K562 (cell line): ENCODE measurements around the gene RBP3. TPM values are rescaled to one million over a fixed set of nuclear protein-coding genes. Genes with fewer than 3 reads are reported as not detected.
A peak's percentile ranks its signal among the peaks of the same experiment; 100 is the strongest.

Experiments
- BRD9 ChIP-seq: fragments of 450-650 bp; IDR thresholded peaks from 2 replicates; pipeline ENCODE4 v1.6.1; 2018; ENCODE audit warnings: low read depth; ENCODE audit not compliant: partially characterized antibody
- CLOCK ChIP-seq: fragments of 250-450 bp; sonication (Bioruptor Pico); IDR thresholded peaks from 2 replicates; pipeline ENCODE4 v1.4.0; 2020; ENCODE audit warnings: mild to moderate bottlenecking, moderate library complexity, borderline replicate concordance
- CREM ChIP-seq: IDR thresholded peaks from 2 replicates; pipeline ENCODE4 v1.6.1; 2014; ENCODE audit warnings: antibody characterized with exemption, low read depth
- GTF2A2 ChIP-seq: IDR thresholded peaks from 2 replicates; pipeline ENCODE4 v1.6.1; 2016; ENCODE audit warnings: mild to moderate bottlenecking, missing genetic modification characterization, missing compliant biosample characterization
- POLR2A ChIP-seq: fragments of 450-650 bp; conservative IDR thresholded peaks from 2 replicates; pipeline ENCODE4 v1.6.1; 2016
- POLR3A ChIP-seq: IDR thresholded peaks from 2 replicates; pipeline ENCODE4 v1.6.1; 2011; ENCODE audit warnings: borderline replicate concordance, mild to moderate bottlenecking, moderate library complexity; ENCODE audit not compliant: insufficient read length, insufficient read depth; ENCODE audit errors: extremely low read depth
- REST ChIP-seq, 2 experiments: fragments of 450-650 bp; formaldehyde crosslinking in 1 of 2; IDR thresholded peaks; 2 replicates each; pipeline versions ENCODE4 v1.4.0 to v1.6.1; 2014 to 2020; ENCODE audit warnings: mild to moderate bottlenecking in 2 of 2, borderline replicate concordance in 1 of 2, low read depth in 1 of 2
- TCF15 ChIP-seq: fragments of 250-450 bp; sonication (Bioruptor Pico); IDR thresholded peaks from 2 replicates; pipeline ENCODE4 v1.8.0; 2022; ENCODE audit warnings: moderate library complexity, mild to moderate bottlenecking, inconsistent platforms
- TCF3 ChIP-seq: sonication (generic); formaldehyde crosslinking; IDR thresholded peaks from 2 replicates; pipeline ENCODE4 v1.4.0; 2020; ENCODE audit warnings: mild to moderate bottlenecking, missing genetic modification reagents
- USF1 ChIP-seq: sonication (generic); formaldehyde crosslinking; IDR thresholded peaks from 2 replicates; pipeline ENCODE4 v1.9.0; 2022; ENCODE audit warnings: mild to moderate bottlenecking, missing genetic modification reagents
- ZBTB2 ChIP-seq: fragments of 450-650 bp; IDR thresholded peaks from 2 replicates; pipeline ENCODE4 v1.6.1; 2016; ENCODE audit warnings: antibody characterized with exemption
- ZNF584 ChIP-seq: fragments of 200-800 bp; sonication (Bioruptor generic); IDR thresholded peaks from 2 replicates; pipeline ENCODE4 v1.6.1; 2016; ENCODE audit warnings: low read depth, mild to moderate bottlenecking, missing genetic modification characterization, missing compliant biosample characterization
- ZNF785 ChIP-seq: fragments of 250-450 bp; sonication (Bioruptor Pico); IDR thresholded peaks from 2 replicates; pipeline ENCODE4 v1.4.0; 2020; ENCODE audit warnings: mild to moderate bottlenecking
- polyA plus RNA-seq, 8 experiments: library from polyadenylated mRNA; depleted of rRNA in 4 of 8; stranded (reverse) in 5 of 8; unstranded in 3 of 8; fragments of >200 nt; fragmentation: Nextera tagmentation in 2 of 8; fragmentation: Illumina TruSeq in 1 of 8; extraction: Ambion mirVana in 2 of 8; extraction: Trizol in 1 of 8; gene quantifications; 2 replicates each; pipeline versions ENCODE4 v1.2.1 to v1.2.3, GENCODE V29; 2011 to 2014; ENCODE audit warnings: inconsistent platforms in 1 of 8, missing spikeins in 1 of 8
- total RNA-seq, 7 experiments: library from RNA; depleted of rRNA in 6 of 7; stranded (reverse); fragments of >200 nt in 6 of 7; fragmentation: Illumina TruSeq in 2 of 7; extraction: Trizol in 2 of 7; gene quantifications; 2 replicates each; pipeline versions ENCODE4 v1.2.1 to v1.2.3, GENCODE V29; 2011 to 2021; ENCODE audit warnings: low replicate concordance in 1 of 7

RBP3 gene
- total and polyA plus RNA-seq, 9 of the 15 experiments (the other 6 are each of a cell fraction or from before 2014, with no cell fraction given): not detected

- TF ChIP-seq REST (IDR thresholded peaks at IDR 0.05; ENCODE audit: borderline replicate concordance): peak; percentile 81
- TF ChIP-seq REST (CRISPR knock-in tag; IDR thresholded peaks at IDR 0.05; ENCODE audit: low read depth): no peak
- no peak for TF ChIP-seq TCF3 (CRISPR knock-in tag)
- no peak for TF ChIP-seq POLR2A
- TF ChIP-seq ZNF785 (CRISPR knock-in tag): no peak
- TF ChIP-seq GTF2A2 (tag): no peak
- TF ChIP-seq TCF15 (CRISPR knock-in tag): no peak
- TF ChIP-seq ZNF584 (CRISPR knock-in tag): no peak
- no peak for TF ChIP-seq BRD9
- TF ChIP-seq USF1 (CRISPR knock-in tag): no peak
- TF ChIP-seq CREM: peak; percentile 44
- no peak for TF ChIP-seq POLR3A
- no peak for TF ChIP-seq CLOCK (CRISPR knock-in tag)
- TF ChIP-seq ZBTB2: no peak
These were observed 36.1 kb upstream of the RBP3 start (continued) for GRCh38 chr10:47311932-47312662.
